ENCODE measurements around the gene CD79B.

DNA sequence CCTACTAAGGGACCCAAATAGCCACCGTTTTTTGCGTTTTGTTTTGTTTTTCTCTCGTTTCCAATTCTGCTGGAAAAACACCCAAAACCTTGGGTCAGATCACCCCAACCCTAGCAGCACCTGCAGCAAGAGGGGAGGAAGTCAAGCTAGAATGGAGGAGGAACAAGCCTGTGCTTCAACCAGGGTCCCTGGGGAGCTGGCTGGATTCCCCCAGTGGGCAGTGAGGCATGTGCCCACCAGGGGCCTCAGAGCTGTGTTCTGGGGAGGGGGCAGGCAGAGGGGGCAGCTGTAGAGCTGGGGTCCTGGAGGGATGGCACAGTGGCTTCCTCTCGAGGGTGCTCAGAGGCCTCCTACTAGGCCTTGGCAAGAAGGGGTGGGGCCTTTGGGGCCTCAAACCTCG, 6.5 kb downstream of the CD79B start:
- TF ChIP-seq, protein P1, sequence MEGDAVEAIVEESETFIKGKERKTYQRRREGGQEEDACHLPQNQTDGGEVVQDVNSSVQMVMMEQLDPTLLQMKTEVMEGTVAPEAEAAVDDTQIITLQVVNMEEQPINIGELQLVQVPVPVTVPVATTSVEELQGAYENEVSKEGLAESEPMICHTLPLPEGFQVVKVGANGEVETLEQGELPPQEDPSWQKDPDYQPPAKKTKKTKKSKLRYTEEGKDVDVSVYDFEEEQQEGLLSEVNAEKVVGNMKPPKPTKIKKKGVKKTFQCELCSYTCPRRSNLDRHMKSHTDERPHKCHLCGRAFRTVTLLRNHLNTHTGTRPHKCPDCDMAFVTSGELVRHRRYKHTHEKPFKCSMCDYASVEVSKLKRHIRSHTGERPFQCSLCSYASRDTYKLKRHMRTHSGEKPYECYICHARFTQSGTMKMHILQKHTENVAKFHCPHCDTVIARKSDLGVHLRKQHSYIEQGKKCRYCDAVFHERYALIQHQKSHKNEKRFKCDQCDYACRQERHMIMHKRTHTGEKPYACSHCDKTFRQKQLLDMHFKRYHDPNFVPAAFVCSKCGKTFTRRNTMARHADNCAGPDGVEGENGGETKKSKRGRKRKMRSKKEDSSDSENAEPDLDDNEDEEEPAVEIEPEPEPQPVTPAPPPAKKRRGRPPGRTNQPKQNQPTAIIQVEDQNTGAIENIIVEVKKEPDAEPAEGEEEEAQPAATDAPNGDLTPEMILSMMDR (conservative IDR thresholded peaks at IDR 0.05; ENCODE audit: low read depth, low read length): no peak
- TF ChIP-seq EZH2phosphoT487 (IDR thresholded peaks at IDR 0.05; ENCODE audit: borderline replicate concordance, low read length) (no peak), EZH2 (IDR thresholded peaks at IDR 0.05; ENCODE audit: low read length, unreplicated experiment) (no peak)

All from PC-3 (cell line).